GM19193 (cell line): ENCODE results near the gene PIKFYVE.

Experiments used
- POLR2A ChIP-seq: IDR thresholded peaks from 4 replicates; pipeline ENCODE4 v1.6.1; 2011; ENCODE audit not compliant: insufficient read depth, insufficient read length; ENCODE audit errors: extremely low read depth

Gene PIKFYVE

GRCh38 chr2:208265801-208266552 is at the start of gene PIKFYVE:
Gene PIKFYVE (plus strand): TSS chr2:208266255. CDS start chr2:208271520, 5,265 bp downstream.
- peak; percentile 77 for TF ChIP-seq POLR2A

GRCh38 chr2:208222351-208222750 is 43.7 kb upstream of the PIKFYVE start:
- TF ChIP-seq POLR2A = no peak

GRCh38 chr2:208224802-208225201 is 41.3 kb upstream of the PIKFYVE start:
- TF ChIP-seq POLR2A = no peak

- no peak for TF ChIP-seq POLR2A
These were observed 38.3 kb upstream of the PIKFYVE start for GRCh38 chr2:208227581-208228232.

GRCh38 chr2:208228476-208228875 is 37.6 kb upstream of the PIKFYVE start:
- TF ChIP-seq POLR2A = no peak

GRCh38 chr2:208234786-208235185 is 31.3 kb upstream of the PIKFYVE start:
- TF ChIP-seq POLR2A = no peak

GRCh38 chr2:208235860-208236259 is 30.2 kb upstream of the PIKFYVE start:
- no peak for TF ChIP-seq POLR2A

- no peak for TF ChIP-seq POLR2A
These were observed 26.1 kb upstream of the PIKFYVE start for GRCh38 chr2:208239770-208240493.

- no peak for TF ChIP-seq POLR2A
These were observed 25.3 kb upstream of the PIKFYVE start for GRCh38 chr2:208240619-208241209.

GRCh38 chr2:208244422-208244821 is 21.6 kb upstream of the PIKFYVE start:
- TF ChIP-seq POLR2A = no peak

GRCh38 chr2:208245746-208246145 is 20.3 kb upstream of the PIKFYVE start:
- no peak for TF ChIP-seq POLR2A

GRCh38 chr2:208248601-208249000 is 17.5 kb upstream of the PIKFYVE start:
- TF ChIP-seq POLR2A = no peak

- TF ChIP-seq POLR2A = no peak
These were observed 16.8 kb upstream of the PIKFYVE start for GRCh38 chr2:208249296-208249695.

- TF ChIP-seq POLR2A = no peak
These were observed 15.7 kb upstream of the PIKFYVE start for GRCh38 chr2:208250388-208250787.

GRCh38 chr2:208251098-208251497 is 15.0 kb upstream of the PIKFYVE start:
- no peak for TF ChIP-seq POLR2A
